Parathyroid adenoma (tissue), 2 donors: ENCODE measurements around the gene CTSO.

ENCODE experiments used
- H2AFZ ChIP-seq: fragments of 300-600 bp; sonication (generic); one replicate; pipeline ENCODE4 v1.7.0; 2017; ENCODE audit warnings: antibody characterized with exemption, mild to moderate bottlenecking
- H3K27ac ChIP-seq: fragments of 300-600 bp; sonication (generic); one replicate; pipeline ENCODE4 v1.7.0; 2017
- H3K27me3 ChIP-seq: fragments of 300-600 bp; sonication (generic); one replicate; pipeline ENCODE4 v1.7.0; 2017; ENCODE audit warnings: low read length; ENCODE audit not compliant: control insufficient read depth, insufficient read depth
- H3K36me3 ChIP-seq: fragments of 300-600 bp; sonication (generic); one replicate; pipeline ENCODE4 v1.7.0; 2017; ENCODE audit warnings: low read length; ENCODE audit not compliant: control insufficient read depth, insufficient read depth
- H3K4me1 ChIP-seq: fragments of 300-600 bp; sonication (generic); one replicate; pipeline ENCODE4 v1.7.0; 2017; ENCODE audit warnings: control low read depth
- H3K4me2 ChIP-seq: fragments of 300-600 bp; sonication (generic); one replicate; pipeline ENCODE4 v1.7.0; 2017; ENCODE audit warnings: low read length
- H3K4me3 ChIP-seq: fragments of 300-600 bp; sonication (generic); one replicate; pipeline ENCODE4 v1.7.0; 2017; ENCODE audit warnings: low read depth, low read length
- H3K79me2 ChIP-seq: fragments of 300-600 bp; sonication (generic); one replicate; pipeline ENCODE4 v1.7.0; 2017; ENCODE audit warnings: control low read depth
- H3K9ac ChIP-seq: fragments of 300-600 bp; sonication (generic); one replicate; pipeline ENCODE4 v1.7.0; 2017; ENCODE audit warnings: mild to moderate bottlenecking
- H3K9me3 ChIP-seq: fragments of 300-600 bp; sonication (generic); one replicate; pipeline ENCODE4 v1.7.0; 2017; ENCODE audit warnings: low read length; ENCODE audit not compliant: control insufficient read depth
- TF ChIP-seq, protein P1 (sequence below): fragments of 300-600 bp; sonication (generic); IDR thresholded peaks from one replicate; pipeline ENCODE4 v1.7.0; 2017; ENCODE audit warnings: antibody characterized with exemption, mild to moderate bottlenecking
- donor health status: primary hyperparathyroidism.

CTSO gene

DNA sequence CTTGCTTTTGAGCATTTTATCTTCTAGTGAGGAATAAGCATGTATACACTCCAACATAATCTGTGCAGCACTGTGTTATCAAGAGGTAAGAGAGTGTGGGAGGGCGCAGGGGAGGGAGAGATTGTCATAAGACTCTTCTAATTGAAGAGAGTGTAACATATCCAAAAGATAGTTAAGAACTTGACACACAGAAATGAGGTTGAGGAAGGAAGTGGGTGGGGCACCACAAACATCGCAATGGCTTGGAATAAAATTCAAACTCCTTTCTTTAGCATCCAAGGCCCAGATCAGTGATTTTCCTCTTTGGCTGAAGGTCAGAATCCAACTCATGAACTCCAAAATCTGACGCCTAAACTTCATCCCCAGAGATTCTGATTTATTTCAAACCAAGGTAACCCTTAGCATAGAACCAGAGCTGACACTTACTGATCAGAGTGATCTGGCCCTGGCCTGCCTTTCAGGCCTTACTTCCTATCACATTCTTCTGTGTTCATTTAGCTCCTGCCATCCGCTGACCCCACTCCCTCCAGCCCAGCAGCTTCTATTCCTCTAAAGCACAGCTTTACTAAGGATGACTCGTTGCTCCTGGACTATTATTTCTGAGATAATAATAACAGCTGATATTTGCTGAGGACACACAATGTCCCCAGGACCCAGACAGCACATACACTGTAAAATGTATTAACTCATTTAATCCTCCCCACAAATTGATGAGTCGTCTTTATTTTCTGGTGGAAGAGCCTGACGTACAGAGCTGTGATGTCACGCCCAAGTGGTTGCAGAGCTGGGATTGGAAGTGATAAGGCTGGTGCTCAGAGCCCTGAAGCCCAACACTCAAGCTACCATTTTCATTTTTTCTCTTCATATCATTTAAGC is 10.6 kb upstream of the CTSO start:
- Histone ChIP-seq H3K4me2 (no peak overlapping the region), H3K27ac (no peak overlapping the region), H3K79me2 (no peaks in the 10 kb centered on the region), H3K4me1 (no peaks in the 10 kb centered on the region), H3K9ac (no peak overlapping the region), H3K27me3 (no peaks in the 10 kb centered on the region), H3K9me3 (no peaks in the 10 kb centered on the region), H3K4me3 (no peak overlapping the region), H2AFZ (no peak overlapping the region), H3K36me3 (no peaks in the 10 kb centered on the region)
- TF ChIP-seq, protein P1, sequence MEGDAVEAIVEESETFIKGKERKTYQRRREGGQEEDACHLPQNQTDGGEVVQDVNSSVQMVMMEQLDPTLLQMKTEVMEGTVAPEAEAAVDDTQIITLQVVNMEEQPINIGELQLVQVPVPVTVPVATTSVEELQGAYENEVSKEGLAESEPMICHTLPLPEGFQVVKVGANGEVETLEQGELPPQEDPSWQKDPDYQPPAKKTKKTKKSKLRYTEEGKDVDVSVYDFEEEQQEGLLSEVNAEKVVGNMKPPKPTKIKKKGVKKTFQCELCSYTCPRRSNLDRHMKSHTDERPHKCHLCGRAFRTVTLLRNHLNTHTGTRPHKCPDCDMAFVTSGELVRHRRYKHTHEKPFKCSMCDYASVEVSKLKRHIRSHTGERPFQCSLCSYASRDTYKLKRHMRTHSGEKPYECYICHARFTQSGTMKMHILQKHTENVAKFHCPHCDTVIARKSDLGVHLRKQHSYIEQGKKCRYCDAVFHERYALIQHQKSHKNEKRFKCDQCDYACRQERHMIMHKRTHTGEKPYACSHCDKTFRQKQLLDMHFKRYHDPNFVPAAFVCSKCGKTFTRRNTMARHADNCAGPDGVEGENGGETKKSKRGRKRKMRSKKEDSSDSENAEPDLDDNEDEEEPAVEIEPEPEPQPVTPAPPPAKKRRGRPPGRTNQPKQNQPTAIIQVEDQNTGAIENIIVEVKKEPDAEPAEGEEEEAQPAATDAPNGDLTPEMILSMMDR, result no peak

DNA sequence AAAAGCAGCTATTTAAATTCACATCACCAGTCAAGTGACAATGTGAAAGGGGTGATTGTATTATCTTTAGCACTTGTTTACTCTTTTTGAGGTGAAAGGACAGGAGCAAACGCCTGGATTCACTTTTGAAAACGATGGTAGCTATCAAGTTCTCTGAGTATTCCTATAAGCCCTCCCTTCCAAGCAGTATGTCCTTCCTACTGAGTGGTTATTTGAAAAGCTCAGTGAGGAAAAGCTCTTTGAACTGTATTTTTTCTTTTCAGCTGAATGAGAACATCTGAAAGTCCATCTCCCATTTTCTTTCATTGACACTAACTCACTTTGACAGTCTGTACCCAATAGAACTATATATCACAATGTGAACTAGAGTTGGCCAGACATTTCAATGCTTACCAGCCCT is 9.1 kb upstream of the CTSO start:
- Histone ChIP-seq H3K4me2 (no peak overlapping the region), H3K36me3 (no peaks in the 10 kb centered on the region), H3K79me2 (no peaks in the 10 kb centered on the region), H3K9me3 (no peaks in the 10 kb centered on the region), H3K4me1 (no peaks in the 10 kb centered on the region), H2AFZ (no peak overlapping the region), H3K9ac (no peak overlapping the region), H3K27ac (no peak overlapping the region), H3K4me3 (no peak overlapping the region), H3K27me3 (no peaks in the 10 kb centered on the region)
- TF ChIP-seq, protein P1, result no peak

DNA sequence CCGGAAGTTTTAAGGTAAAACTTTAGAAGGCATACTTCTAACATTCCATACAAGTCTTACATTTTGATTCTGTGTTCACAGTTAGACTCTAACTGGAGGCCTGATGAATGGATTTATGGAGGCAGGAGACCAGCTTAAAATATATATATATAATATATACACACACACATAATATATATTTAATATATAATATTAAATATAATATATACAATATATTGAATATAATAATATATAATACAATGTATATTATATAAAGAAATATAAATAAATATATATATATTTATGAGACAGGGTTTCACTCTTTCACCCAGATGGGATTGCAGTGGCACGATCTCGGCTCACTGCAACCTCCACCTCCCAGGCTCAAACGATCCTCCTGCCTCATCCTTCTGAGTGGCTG is 7.9 kb upstream of the CTSO start:
- Histone ChIP-seq H3K27ac (no peak overlapping the region), H3K9me3 (no peaks in the 10 kb centered on the region)
- TF ChIP-seq, protein P1, result no peak

DNA sequence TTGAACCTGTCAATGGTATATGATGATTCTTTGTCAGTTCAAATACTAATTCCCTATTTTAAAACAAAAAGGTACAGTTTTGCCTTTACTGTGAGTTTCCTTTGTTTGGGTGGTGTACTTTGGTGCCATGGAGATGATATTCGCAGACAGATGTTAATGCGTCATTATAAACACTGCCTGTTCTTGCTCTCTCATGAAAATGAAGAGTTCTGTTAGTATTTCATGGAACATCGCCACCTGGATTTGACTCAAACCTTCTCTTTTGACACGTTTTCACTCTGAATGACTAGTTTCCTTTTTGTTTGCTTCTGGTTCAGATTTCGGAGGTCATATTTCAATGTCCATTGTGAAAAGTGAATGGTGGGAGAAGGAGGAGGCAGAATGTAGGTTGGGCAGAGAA is 6.9 kb upstream of the CTSO start:
- H3K9ac ChIP-seq, result no peak overlapping the region
- no peak overlapping the region for H3K4me3 ChIP-seq
- H3K4me1 ChIP-seq, result no peaks in the 10 kb centered on the region
- no peak overlapping the region for H3K4me2 ChIP-seq
- H2AFZ ChIP-seq, result no peak overlapping the region
- H3K27ac ChIP-seq, result no peak overlapping the region
- H3K79me2 ChIP-seq, result no peaks in the 10 kb centered on the region
- H3K9me3 ChIP-seq, result no peaks in the 10 kb centered on the region
- H3K36me3 ChIP-seq, result no peaks in the 10 kb centered on the region
- TF ChIP-seq, protein P1, result no peak
- no peaks in the 10 kb centered on the region for H3K27me3 ChIP-seq

More for the DNA sequence above, 7.9 kb upstream of the CTSO start:
- H3K36me3 ChIP-seq, result no peaks in the 10 kb centered on the region
- H3K9ac ChIP-seq, result no peak overlapping the region
- no peak overlapping the region for H2AFZ ChIP-seq
- H3K79me2 ChIP-seq, result no peaks in the 10 kb centered on the region
- H3K4me2 ChIP-seq, result no peak overlapping the region
- no peak overlapping the region for H3K4me3 ChIP-seq
- no peaks in the 10 kb centered on the region for H3K4me1 ChIP-seq
- H3K27me3 ChIP-seq, result no peaks in the 10 kb centered on the region

DNA sequence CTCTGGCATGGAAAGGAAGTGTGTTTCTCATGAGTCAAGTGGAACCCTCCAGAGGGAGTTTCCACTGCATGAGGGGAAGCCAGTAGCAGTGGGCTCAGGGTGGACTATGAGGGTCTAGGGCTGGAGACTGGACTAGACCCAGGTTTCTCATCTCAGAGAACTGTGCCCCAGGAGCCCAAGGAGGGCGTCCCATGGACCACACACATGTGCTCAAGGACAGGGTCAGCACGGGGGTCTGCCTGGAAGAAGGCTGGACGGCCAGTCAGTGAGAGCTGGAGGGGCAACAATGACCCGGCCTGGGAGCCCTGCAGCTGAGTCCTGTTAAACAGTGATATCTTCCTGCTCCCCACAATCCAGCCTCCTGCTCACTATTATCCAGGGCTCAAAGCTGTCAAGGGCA is 5.8 kb upstream of the CTSO start:
- Histone ChIP-seq H3K4me2 (no peak overlapping the region), H3K27me3 (no peaks in the 10 kb centered on the region), H3K9ac (no peak overlapping the region), H3K79me2 (no peaks in the 10 kb centered on the region), H3K36me3 (no peaks in the 10 kb centered on the region), H3K27ac (no peak overlapping the region), H2AFZ (no peak overlapping the region), H3K4me3 (no peak overlapping the region), H3K9me3 (no peaks in the 10 kb centered on the region), H3K4me1 (no peaks in the 10 kb centered on the region)
- TF ChIP-seq, protein P1, result no peak
